Ascending aorta (tissue), 2 donors: ENCODE measurements around the gene CAMSAP2. TPM values are rescaled to one million over a fixed set of nuclear protein-coding genes. Genes with fewer than 3 reads are reported as not detected.
A peak's percentile ranks its signal among the peaks of the same experiment; 100 is the strongest.

ENCODE experiments used
- DNase-seq, 2 donors: peaks; one replicate each; pipeline ENCODE4 v3.0.0-alpha.2; 2019; ENCODE audit warnings: low spot score in 2 of 2
- H3K27ac ChIP-seq, 2 donors: fragments of 200-600 bp; sonication (generic); one replicate each; pipeline ENCODE4 v1.5.1; 2016 to 2017; ENCODE audit warnings: mild to moderate bottlenecking in 1 of 2
- H3K27me3 ChIP-seq: fragments of 200-600 bp; sonication (generic); one replicate; pipeline ENCODE4 v1.5.1; 2017
- H3K36me3 ChIP-seq, 2 donors: fragments of 200-600 bp; sonication (generic); one replicate each; pipeline ENCODE4 v1.5.1; 2016
- H3K4me1 ChIP-seq, 2 donors: fragments of 200-600 bp; sonication (generic); one replicate each; pipeline ENCODE4 v1.5.1; 2016 to 2017; ENCODE audit warnings: mild to moderate bottlenecking in 1 of 2
- H3K4me3 ChIP-seq, 2 donors: fragments of 200-600 bp; sonication (generic); one replicate each; pipeline ENCODE4 v1.5.1; 2016 to 2017; ENCODE audit warnings: mild to moderate bottlenecking in 1 of 2
- H3K9me3 ChIP-seq, 2 donors: fragments of 200-600 bp; sonication (generic); one replicate each; pipeline ENCODE4 v1.5.1; 2016
- intact Hi-C: fragments of 100-400 bp; cut with DNase I; formaldehyde crosslinking; loops from one replicate; pipeline ENCODE4 v1.15.1; 2023
- total RNA-seq: library from RNA; depleted of rRNA; stranded (reverse); fragments of >200 nt; gene quantifications from one replicate; pipeline ENCODE4 v1.1.0, GENCODE V29; 2016
- TF ChIP-seq, protein P1 (sequence below), 3 experiments: fragments of 200-600 bp in 2 of 3; fragments of 450-650 bp in 1 of 3; sonication (generic) in 2 of 3; IDR thresholded peaks; one replicate each; pipeline ENCODE4 v1.5.1; 2016 to 2019; ENCODE audit warnings: antibody characterized with exemption in 3 of 3, mild to moderate bottlenecking in 1 of 3, moderate library complexity in 1 of 3

CAMSAP2 gene
- total RNA-seq, 1 donor from 2014 or later, result 22.4 TPM

DNA sequence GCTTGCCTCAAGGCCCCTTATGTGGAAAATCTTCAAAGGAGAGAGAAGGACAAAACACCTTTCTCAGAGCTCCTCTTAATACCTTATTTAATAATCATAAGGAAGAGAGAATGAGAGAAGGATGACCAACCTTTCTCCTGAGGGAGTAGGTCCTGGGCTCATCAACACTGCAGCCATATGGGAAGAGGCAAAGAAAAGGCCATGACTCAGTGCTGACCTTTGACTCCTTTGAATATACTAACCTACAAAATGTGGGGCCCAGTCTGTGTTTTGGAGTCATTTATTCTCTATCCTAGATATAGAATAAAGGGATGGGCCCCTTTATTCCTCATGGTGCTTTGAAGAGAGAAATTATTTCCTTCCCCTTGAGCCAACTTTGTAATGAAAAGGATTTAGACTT, 38.3 kb downstream of the CAMSAP2 start:
- H3K4me1 ChIP-seq, result peaks cover 3 to 26% of the 10 kb centered on the region in 2 donors
- H3K27me3 ChIP-seq, result no peaks in the 10 kb centered on the region
- no peak overlapping the region for H3K4me3 ChIP-seq
- H3K9me3 ChIP-seq, result no peaks in the 10 kb centered on the region
- peak overlapping the region; percentile 61 to 73 for H3K27ac ChIP-seq
- DNase-seq, result no peak
- TF ChIP-seq, protein P1, sequence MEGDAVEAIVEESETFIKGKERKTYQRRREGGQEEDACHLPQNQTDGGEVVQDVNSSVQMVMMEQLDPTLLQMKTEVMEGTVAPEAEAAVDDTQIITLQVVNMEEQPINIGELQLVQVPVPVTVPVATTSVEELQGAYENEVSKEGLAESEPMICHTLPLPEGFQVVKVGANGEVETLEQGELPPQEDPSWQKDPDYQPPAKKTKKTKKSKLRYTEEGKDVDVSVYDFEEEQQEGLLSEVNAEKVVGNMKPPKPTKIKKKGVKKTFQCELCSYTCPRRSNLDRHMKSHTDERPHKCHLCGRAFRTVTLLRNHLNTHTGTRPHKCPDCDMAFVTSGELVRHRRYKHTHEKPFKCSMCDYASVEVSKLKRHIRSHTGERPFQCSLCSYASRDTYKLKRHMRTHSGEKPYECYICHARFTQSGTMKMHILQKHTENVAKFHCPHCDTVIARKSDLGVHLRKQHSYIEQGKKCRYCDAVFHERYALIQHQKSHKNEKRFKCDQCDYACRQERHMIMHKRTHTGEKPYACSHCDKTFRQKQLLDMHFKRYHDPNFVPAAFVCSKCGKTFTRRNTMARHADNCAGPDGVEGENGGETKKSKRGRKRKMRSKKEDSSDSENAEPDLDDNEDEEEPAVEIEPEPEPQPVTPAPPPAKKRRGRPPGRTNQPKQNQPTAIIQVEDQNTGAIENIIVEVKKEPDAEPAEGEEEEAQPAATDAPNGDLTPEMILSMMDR (IDR thresholded peaks at IDR 0.05), result no peak
- no peaks in the 10 kb centered on the region for H3K36me3 ChIP-seq
- intact Hi-C loops, result loop anchor here (2.0 kb wide), 1 partner anchor 38 kb away; the partner anchor contains the start of gene CAMSAP2

DNA sequence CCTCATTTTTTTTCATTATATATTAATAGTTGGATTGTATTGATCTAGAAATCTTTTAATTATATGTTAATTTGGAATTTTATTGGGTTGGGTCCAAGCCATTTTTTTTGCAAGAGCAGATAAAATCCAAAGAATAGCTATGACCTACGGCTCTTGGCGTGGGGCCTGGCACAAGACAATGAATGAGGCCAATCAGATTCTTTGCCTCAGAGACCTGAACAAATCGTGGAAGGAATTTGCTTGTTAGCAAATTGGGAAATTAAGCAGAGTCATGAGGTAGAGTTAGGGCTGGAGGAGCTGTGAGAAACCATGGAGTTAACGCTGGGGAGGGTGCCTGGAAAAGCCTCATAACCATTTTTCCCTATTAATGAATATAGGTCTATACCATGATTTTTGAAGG, 40.1 kb downstream of the CAMSAP2 start:
- TF ChIP-seq, protein P1 (IDR thresholded peaks at IDR 0.05), result no peak
- Histone ChIP-seq H3K27ac (no peak overlapping the region), H3K4me1 (peaks cover 3 to 26% of the 10 kb centered on the region in 2 donors)

DNA sequence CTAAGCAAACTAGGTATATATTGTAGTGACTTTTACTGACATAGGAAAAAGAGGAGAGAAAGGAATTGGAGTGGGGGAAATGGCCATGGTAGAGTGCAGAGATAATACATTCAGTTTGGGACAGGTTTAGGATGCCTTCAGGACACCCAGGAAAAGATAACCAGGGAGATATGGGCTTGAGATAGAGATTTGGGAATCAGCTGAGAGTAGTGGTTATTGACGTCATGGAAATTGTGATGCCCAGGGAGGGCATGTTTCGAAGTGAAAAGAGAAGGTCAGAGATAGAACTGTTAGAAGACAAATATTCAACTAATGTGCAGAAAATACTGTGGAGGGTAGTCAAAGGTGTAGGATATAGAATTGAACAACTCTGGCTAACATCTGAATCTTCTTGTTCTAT, 40.6 kb downstream of the CAMSAP2 start:
- Histone ChIP-seq H3K27me3 (no peaks in the 10 kb centered on the region), H3K9me3 (no peaks in the 10 kb centered on the region), H3K27ac (no peak overlapping the region), H3K4me3 (no peak overlapping the region), H3K4me1 (peaks cover 3 to 26% of the 10 kb centered on the region in 2 donors), H3K36me3 (peaks cover 8 to 9% of the 10 kb centered on the region in 2 donors)
- no peak for DNase-seq
- TF ChIP-seq, protein P1 (IDR thresholded peaks at IDR 0.05), result no peak
- intact Hi-C loops, result no loop called here

More for the DNA sequence above, 40.1 kb downstream of the CAMSAP2 start:
- Histone ChIP-seq H3K27me3 (no peaks in the 10 kb centered on the region), H3K4me3 (no peak overlapping the region), H3K36me3 (peaks cover 8 to 9% of the 10 kb centered on the region in 2 donors), H3K9me3 (no peaks in the 10 kb centered on the region)
- no peak for DNase-seq
- intact Hi-C loops, result no loop called here

DNA sequence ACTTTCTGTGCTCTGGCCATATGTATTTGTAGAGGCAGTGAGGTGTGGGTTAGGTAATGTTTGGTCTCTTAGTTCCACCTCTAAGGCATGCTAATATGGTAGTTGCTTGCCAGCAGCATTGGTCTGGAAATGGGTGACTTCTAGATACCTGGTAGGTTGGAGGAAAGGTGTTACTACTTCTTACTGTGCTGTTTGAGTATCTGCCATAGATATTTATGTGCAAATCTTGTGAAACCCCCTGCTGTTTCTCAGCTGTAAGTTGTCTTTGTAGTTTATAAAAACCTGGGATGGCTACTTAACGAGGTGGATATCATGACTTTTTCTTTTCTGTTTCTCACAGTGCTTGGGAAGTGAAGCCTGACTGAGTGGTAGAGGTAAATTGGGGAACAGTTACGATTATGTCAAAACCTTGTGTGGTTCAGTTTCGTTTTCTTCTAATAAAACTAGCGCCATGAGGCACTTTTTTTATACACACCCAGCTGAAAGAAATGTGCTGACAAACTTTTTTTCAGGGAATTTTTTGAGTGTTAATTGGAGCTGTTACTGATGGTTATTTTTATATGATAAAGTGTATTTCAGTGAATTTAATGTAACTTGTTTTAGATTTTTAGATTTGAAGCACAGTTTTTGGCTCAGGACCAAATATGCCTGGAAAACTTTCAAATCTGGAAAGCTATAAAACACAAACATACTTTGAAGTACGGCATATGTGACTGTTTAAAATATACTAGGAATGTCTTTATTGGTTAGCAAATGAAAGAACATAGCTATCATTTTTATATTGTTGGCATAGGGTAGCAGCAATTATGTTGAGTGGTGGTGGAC, 42.1 kb downstream of the CAMSAP2 start:
- peaks cover 3 to 11% of the 10 kb centered on the region in 2 donors for H3K4me1 ChIP-seq
- H3K36me3 ChIP-seq, result peaks cover 8 to 12% of the 10 kb centered on the region in 2 donors
- intact Hi-C loops, result no loop called here
- H3K27me3 ChIP-seq, result no peaks in the 10 kb centered on the region
- TF ChIP-seq, protein P1 (IDR thresholded peaks at IDR 0.05), result no peak
- peak overlapping the region; percentile 42 to 53 for H3K27ac ChIP-seq
- no peaks in the 10 kb centered on the region for H3K9me3 ChIP-seq
- DNase-seq, result no peak
- H3K4me3 ChIP-seq, result peak overlapping the region in 1 of 2 donors; percentile 41

DNA sequence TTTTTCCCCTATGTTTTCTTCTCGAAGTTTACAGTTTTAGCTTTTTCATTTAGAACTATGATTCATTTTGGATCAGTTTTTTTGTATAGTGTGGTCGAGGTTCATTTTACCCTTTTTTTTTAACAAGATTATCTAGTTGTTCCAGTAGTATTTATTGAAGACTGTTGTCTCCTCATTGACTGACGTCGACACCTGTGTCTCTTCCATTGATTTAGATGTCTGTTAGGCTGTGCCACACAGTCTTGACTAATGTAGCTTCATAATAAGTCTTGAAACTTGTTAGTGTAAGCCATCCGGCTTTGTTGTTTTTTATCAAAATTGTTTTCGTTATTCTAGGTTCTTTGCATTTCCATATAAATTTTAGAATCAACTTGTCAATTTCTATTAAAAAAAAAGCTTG, 45.2 kb downstream of the CAMSAP2 start:
- H3K4me1 ChIP-seq, result peaks cover 0 to 3% of the 10 kb centered on the region in 2 donors
- peaks cover 10 to 22% of the 10 kb centered on the region in 2 donors for H3K36me3 ChIP-seq
- no peak for DNase-seq
- intact Hi-C loops, result no loop called here
- H3K27me3 ChIP-seq, result no peaks in the 10 kb centered on the region
- no peak overlapping the region for H3K27ac ChIP-seq
- TF ChIP-seq, protein P1 (IDR thresholded peaks at IDR 0.05), result no peak
- no peaks in the 10 kb centered on the region for H3K9me3 ChIP-seq
- no peak overlapping the region for H3K4me3 ChIP-seq
